A673 (cell line): ENCODE results near the gene FAM72D. TPM values are rescaled to one million over a fixed set of nuclear protein-coding genes. Genes with fewer than 3 reads are reported as not detected.
A peak's percentile ranks its signal among the peaks of the same experiment; 100 is the strongest.
"Not testable (repeated sequence)": the region's sequence is repeated elsewhere in the genome, so short reads cannot be mapped to it uniquely, and the experiment has no call there.

Source experiments
- BruUV-seq: library from RNA; stranded (reverse); fragments of 400-500 nt; replicated peaks from 2 replicates; lab custom pipeline; 2021; lab: Mats Ljungman, UMichigan
- CTCF ChIA-PET: fragments of 300-600 bp; sonication (Branson Sonifier 250); formaldehyde crosslinking; loops from one replicate; lab custom pipeline; 2022; ENCODE audit warnings: antibody characterized with exemption; lab: Charles Lee
- POLR2A ChIA-PET: fragments of 300-600 bp; sonication (Branson Sonifier 250); formaldehyde crosslinking; loops from one replicate; lab custom pipeline; 2022; ENCODE audit warnings: antibody characterized with exemption; ENCODE audit not compliant: low non-redundant PET; lab: Charles Lee
- DNase-seq: peaks from one replicate; pipeline ENCODE4 v3.0.0-alpha.2; 2015; ENCODE audit warnings: low spot score
- H3K27ac ChIP-seq: fragments of 200-600 bp; sonication (generic); 2 replicates; pipeline ENCODE4 v1.5.1; 2016; ENCODE audit warnings: mixed run types, low read depth, mild to moderate bottlenecking, mixed read lengths, antibody characterized with exemption, low read length; ENCODE audit not compliant: poor library complexity, severe bottlenecking
- H3K27me3 ChIP-seq: fragments of 200-600 bp; sonication (generic); replicated peaks from 2 replicates; pipeline ENCODE4 v1.6.1; 2017; ENCODE audit warnings: mixed run types, low read depth, mild to moderate bottlenecking, mixed read lengths, antibody characterized with exemption, low read length; ENCODE audit not compliant: insufficient read depth, poor library complexity
- H3K36me3 ChIP-seq: fragments of 200-600 bp; sonication (generic); 2 replicates; pipeline ENCODE4 v1.6.1; 2016; ENCODE audit warnings: mixed run types, mild to moderate bottlenecking, mixed read lengths, antibody characterized with exemption, low read length; ENCODE audit not compliant: insufficient read depth, poor library complexity, severe bottlenecking
- H3K4me1 ChIP-seq: fragments of 200-600 bp; sonication (generic); 2 replicates; pipeline ENCODE4 v1.6.1; 2017; ENCODE audit warnings: mixed run types, mild to moderate bottlenecking, mixed read lengths, antibody characterized with exemption, low read length; ENCODE audit not compliant: insufficient read depth, poor library complexity, severe bottlenecking
- H3K4me3 ChIP-seq: fragments of 200-600 bp; sonication (generic); 2 replicates; pipeline ENCODE4 v1.5.1; 2016; ENCODE audit warnings: low read depth, mixed run types, mild to moderate bottlenecking, mixed read lengths, low read length; ENCODE audit not compliant: poor library complexity, severe bottlenecking
- H3K9me3 ChIP-seq: fragments of 200-600 bp; sonication (generic); 2 replicates; pipeline ENCODE4 v1.6.1; 2016; ENCODE audit warnings: mixed run types, low read depth, mild to moderate bottlenecking, mixed read lengths, antibody characterized with exemption, low read length; ENCODE audit not compliant: poor library complexity, severe bottlenecking
- intact Hi-C: fragments of 100-400 bp; cut with micrococcal nuclease; formaldehyde crosslinking; loops from one replicate; pipeline ENCODE4 v1.10.0; 2022; ENCODE audit not compliant: unreplicated experiment
- total RNA-seq: library from RNA; stranded (reverse); gene quantifications from 2 replicates; pipeline ENCODE4 v1.2.3, GENCODE V29; 2021

FAM72D gene
- total RNA-seq, 1 experiment from 2014 or later, result 8.6 TPM

GRCh38 chr1:145094655-145095211, 1.0 kb upstream of the FAM72D start:
- H3K9me3 ChIP-seq, H3K27me3 ChIP-seq, BruUV-seq, CTCF ChIA-PET, H3K36me3 ChIP-seq, POLR2A ChIA-PET, H3K4me1 ChIP-seq, intact Hi-C loops, DNase-seq, H3K27ac ChIP-seq: not testable (repeated sequence)
- H3K4me3 ChIP-seq, result peak overlapping the region; percentile 38

DNA sequence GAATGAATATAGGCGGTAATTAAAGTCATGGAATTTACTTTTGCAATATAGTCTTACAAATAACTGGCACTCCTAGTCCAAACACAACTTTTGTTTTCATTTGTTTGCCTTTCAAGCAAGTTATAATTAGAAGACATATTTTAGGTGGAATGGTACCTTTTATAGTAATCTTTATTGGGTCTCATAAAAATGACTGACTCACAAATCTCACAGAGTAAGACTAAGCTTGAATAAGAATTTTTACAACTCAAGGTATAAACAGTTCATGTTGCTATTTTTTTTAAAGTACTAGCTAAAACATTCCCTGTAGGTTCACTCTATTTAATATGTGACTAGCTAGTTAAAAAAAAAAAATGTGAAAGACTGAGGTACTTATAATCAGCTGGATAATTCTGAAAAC, 6.0 kb downstream of the FAM72D start:
- intact Hi-C loops, H3K27me3 ChIP-seq, H3K27ac ChIP-seq, H3K36me3 ChIP-seq, BruUV-seq, H3K4me1 ChIP-seq, H3K9me3 ChIP-seq, CTCF ChIA-PET, H3K4me3 ChIP-seq, POLR2A ChIA-PET, DNase-seq: not testable (repeated sequence)

DNA sequence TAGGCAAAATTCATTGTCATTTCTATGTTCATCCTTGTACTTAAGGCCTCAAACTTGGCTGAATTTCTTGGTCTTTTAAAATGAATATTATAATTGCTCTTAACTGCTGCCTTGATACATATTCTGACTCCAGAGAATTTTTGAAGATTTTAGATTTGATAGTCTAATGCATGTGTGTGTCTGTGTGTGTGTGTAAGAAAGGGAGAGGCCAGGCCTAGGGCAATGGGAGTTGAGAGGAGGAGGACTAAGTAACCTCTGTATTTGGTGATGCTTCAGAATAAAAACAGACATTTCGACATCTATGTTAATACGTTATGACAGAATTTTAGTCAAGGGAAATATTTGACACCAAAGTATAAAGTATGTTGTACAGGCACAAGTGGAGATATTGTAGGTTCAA, 7.5 kb downstream of the FAM72D start:
- intact Hi-C loops, POLR2A ChIA-PET, H3K9me3 ChIP-seq, H3K4me3 ChIP-seq, H3K36me3 ChIP-seq, H3K4me1 ChIP-seq, DNase-seq, CTCF ChIA-PET, H3K27me3 ChIP-seq, H3K27ac ChIP-seq, BruUV-seq: not testable (repeated sequence)

- H3K4me1 ChIP-seq, CTCF ChIA-PET, POLR2A ChIA-PET, H3K27me3 ChIP-seq, H3K36me3 ChIP-seq, H3K27ac ChIP-seq, H3K9me3 ChIP-seq, DNase-seq, intact Hi-C loops, H3K4me3 ChIP-seq: not testable (repeated sequence)
- BruUV-seq, result TSS peak; percentile 38
Measured at GRCh38 chr1:145111674-145112073, 15.9 kb downstream of the FAM72D start.

- POLR2A ChIA-PET, H3K27ac ChIP-seq, H3K36me3 ChIP-seq, H3K4me3 ChIP-seq, H3K4me1 ChIP-seq, H3K9me3 ChIP-seq, BruUV-seq, H3K27me3 ChIP-seq, DNase-seq, CTCF ChIA-PET, intact Hi-C loops: not testable (repeated sequence)
Measured at GRCh38 chr1:145112703-145113102, 16.9 kb downstream of the FAM72D start.

DNA sequence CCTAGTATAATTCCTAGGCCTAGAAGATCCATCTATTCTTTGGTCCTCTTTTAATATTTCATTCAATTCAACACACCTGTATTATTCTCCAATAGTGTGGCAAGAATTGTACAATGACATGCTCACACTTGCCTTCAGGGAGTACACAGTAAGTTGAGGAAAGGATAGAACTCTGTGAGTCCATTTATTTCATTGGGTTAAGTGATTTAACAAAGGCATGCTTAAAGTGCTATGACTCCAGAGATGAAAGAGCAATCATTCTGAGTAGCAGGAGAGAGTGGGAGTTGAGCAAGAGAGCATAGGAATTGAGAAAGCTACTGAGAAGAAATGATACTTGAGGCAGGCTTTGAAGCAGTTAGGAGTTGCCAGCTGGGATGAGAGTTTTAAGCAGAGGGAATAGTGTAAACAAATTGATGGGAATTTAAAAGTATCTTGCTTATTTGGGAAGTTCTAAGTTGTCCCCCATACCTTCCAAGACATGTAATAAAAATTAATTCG, 18.8 kb downstream of the FAM72D start:
- POLR2A ChIA-PET, DNase-seq, H3K27ac ChIP-seq, H3K36me3 ChIP-seq, H3K4me1 ChIP-seq, CTCF ChIA-PET, BruUV-seq, H3K9me3 ChIP-seq, H3K27me3 ChIP-seq, H3K4me3 ChIP-seq, intact Hi-C loops: not testable (repeated sequence)

- H3K27me3 ChIP-seq, intact Hi-C loops, BruUV-seq, H3K9me3 ChIP-seq, DNase-seq, H3K4me3 ChIP-seq, POLR2A ChIA-PET, H3K36me3 ChIP-seq, H3K4me1 ChIP-seq, H3K27ac ChIP-seq, CTCF ChIA-PET: not testable (repeated sequence)
Measured at GRCh38 chr1:145115587-145116493, 20.1 kb downstream of the FAM72D start.
